HL-60 (cell line): ENCODE data around the gene CPT1A.

Experiments used
- DNase-seq, 2 experiments: peaks; one replicate each; pipeline ENCODE4 v3.0.0-alpha.2; 2010 to 2020; ENCODE audit warnings: low read depth in 1 of 2, low spot score in 1 of 2
- H3K27ac ChIP-seq: fragments of 250-450 bp; sonication (Bioruptor Pico); replicated peaks from 2 replicates; pipeline ENCODE4 v1.5.1; 2020; ENCODE audit warnings: mild to moderate bottlenecking, moderate library complexity
- H3K27me3 ChIP-seq: fragments of 250-450 bp; sonication (Bioruptor Pico); 2 replicates; pipeline ENCODE4 v1.5.1; 2021; ENCODE audit warnings: mild to moderate bottlenecking, moderate library complexity; ENCODE audit not compliant: insufficient read depth, poor library complexity, severe bottlenecking
- H3K4me3 ChIP-seq: replicated peaks from 2 replicates; pipeline ENCODE4 v1.5.1; 2011; ENCODE audit warnings: mild to moderate bottlenecking, control low read depth, low read length; ENCODE audit not compliant: insufficient read depth
- GABPA ChIP-seq: IDR thresholded peaks from 2 replicates; pipeline ENCODE4 v1.6.1; 2012; ENCODE audit warnings: low read depth
- POLR2AphosphoS5 ChIP-seq: IDR thresholded peaks from 2 replicates; pipeline ENCODE4 v1.6.1; 2012; ENCODE audit warnings: low read depth
- REST ChIP-seq: IDR thresholded peaks from 2 replicates; pipeline ENCODE4 v1.6.1; 2012; ENCODE audit warnings: low read depth; ENCODE audit not compliant: insufficient replicate concordance
- SPI1 ChIP-seq: IDR thresholded peaks from 2 replicates; pipeline ENCODE4 v1.6.1; 2012; ENCODE audit warnings: low read depth, mild to moderate bottlenecking, borderline replicate concordance
- TF ChIP-seq, protein P1 (sequence below): IDR thresholded peaks from one replicate; pipeline ENCODE4 v1.5.1; 2011; ENCODE audit warnings: low read length, control low read depth, inconsistent platforms; ENCODE audit not compliant: insufficient read depth

CPT1A gene

GRCh38 chr11:68773521-68774193 lies 68.1 kb downstream of the CPT1A start:
- TF ChIP-seq GABPA = no peak
- no peak for TF ChIP-seq REST
- TF ChIP-seq SPI1 = no peak
- TF ChIP-seq, protein P1, sequence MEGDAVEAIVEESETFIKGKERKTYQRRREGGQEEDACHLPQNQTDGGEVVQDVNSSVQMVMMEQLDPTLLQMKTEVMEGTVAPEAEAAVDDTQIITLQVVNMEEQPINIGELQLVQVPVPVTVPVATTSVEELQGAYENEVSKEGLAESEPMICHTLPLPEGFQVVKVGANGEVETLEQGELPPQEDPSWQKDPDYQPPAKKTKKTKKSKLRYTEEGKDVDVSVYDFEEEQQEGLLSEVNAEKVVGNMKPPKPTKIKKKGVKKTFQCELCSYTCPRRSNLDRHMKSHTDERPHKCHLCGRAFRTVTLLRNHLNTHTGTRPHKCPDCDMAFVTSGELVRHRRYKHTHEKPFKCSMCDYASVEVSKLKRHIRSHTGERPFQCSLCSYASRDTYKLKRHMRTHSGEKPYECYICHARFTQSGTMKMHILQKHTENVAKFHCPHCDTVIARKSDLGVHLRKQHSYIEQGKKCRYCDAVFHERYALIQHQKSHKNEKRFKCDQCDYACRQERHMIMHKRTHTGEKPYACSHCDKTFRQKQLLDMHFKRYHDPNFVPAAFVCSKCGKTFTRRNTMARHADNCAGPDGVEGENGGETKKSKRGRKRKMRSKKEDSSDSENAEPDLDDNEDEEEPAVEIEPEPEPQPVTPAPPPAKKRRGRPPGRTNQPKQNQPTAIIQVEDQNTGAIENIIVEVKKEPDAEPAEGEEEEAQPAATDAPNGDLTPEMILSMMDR = no peak
- TF ChIP-seq POLR2AphosphoS5 = no peak
- no peak overlapping the region for H3K4me3 ChIP-seq
- H3K27me3 ChIP-seq = no peaks in the 10 kb centered on the region
- no peak overlapping the region for H3K27ac ChIP-seq
- no peak for DNase-seq

DNA sequence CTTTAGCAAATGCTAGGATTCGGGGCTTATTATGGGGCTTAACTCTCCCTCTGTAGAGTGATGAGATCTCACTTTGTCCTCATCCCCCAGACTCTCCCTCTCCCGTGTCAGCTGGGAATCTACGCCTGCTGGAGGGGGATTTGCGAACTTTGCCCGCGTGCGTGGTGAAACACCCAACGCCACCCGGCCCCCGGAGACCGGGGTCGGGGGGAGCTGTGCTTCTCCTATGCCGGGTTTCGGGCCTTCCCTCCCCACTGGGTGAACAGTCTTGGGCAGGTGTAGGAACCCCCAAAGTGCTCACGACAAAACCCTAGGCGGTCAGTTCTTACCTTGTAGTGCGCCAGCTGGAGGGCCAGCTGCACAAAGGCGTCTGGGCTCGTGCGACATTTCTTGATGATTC lies 68.8 kb downstream of the CPT1A start:
- DNase-seq = no peak
- no peak for TF ChIP-seq REST
- TF ChIP-seq, protein P1 = no peak
- TF ChIP-seq GABPA = no peak
- no peak for TF ChIP-seq POLR2AphosphoS5
- TF ChIP-seq SPI1 = no peak
- H3K27ac ChIP-seq = no peak overlapping the region

DNA sequence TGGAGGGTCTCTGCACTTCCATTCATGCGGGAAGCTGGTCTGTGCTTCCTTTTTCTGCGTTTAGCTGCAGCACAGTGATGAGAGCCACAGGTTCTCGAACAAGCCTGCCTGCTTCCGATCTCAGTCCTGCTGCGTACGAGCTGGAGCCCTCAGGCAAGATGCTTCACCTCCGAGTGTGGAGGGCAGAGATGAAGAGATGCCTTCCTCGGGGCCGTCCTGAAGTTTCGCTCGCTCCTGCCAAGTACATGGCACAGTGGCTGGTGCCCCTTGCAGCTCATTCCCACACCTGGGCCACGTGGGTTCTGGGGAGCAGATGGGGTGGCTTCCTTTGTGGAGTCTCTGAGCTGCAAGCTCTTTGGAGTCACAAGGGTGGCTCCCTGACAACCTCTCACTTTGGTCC lies 70.9 kb downstream of the CPT1A start:
- no peak for DNase-seq
- Histone ChIP-seq H3K27me3 (no peaks in the 10 kb centered on the region), H3K27ac (no peak overlapping the region), H3K4me3 (no peak overlapping the region)
- TF ChIP-seq REST (no peak), GABPA (no peak), SPI1 (no peak), POLR2AphosphoS5 (no peak)
- TF ChIP-seq, protein P1 = no peak

More for the DNA sequence above, 68.8 kb downstream of the CPT1A start:
- Histone ChIP-seq H3K27me3 (no peaks in the 10 kb centered on the region), H3K4me3 (no peak overlapping the region)
